DND-41 (cell line): ENCODE measurements around the gene CCNY.

Experiments
- ATAC-seq: fragments of 200-7000 bp; cut with Tn5 transposase; 3 replicates; pipeline ENCODE4 v1.9.1; 2021; ENCODE audit warnings: low read depth; ENCODE audit not compliant: insufficient read depth
- DNase-seq: peaks from one replicate; pipeline ENCODE4 v3.0.0-alpha.2; 2020
- H2AFZ ChIP-seq: 2 replicates; pipeline ENCODE4 v1.6.0; 2012; ENCODE audit warnings: low read depth, low read length
- H3K27ac ChIP-seq: 2 replicates; pipeline ENCODE4 v1.5.1; 2012; ENCODE audit warnings: low read length, inconsistent platforms
- H3K27me3 ChIP-seq: fragments of 200-600 bp; sonication (generic); 2 replicates; pipeline ENCODE4 v1.6.0; 2012; ENCODE audit warnings: low read length, mild to moderate bottlenecking, inconsistent platforms; ENCODE audit not compliant: insufficient read depth, poor library complexity
- H3K36me3 ChIP-seq: 2 replicates; pipeline ENCODE4 v1.5.1; 2012; ENCODE audit warnings: low read length, inconsistent platforms; ENCODE audit not compliant: insufficient read depth
- H3K4me1 ChIP-seq: 2 replicates; pipeline ENCODE4 v1.5.1; 2012; ENCODE audit warnings: mild to moderate bottlenecking, low read length; ENCODE audit not compliant: insufficient read depth
- H3K4me2 ChIP-seq: 2 replicates; pipeline ENCODE4 v1.6.0; 2012; ENCODE audit warnings: mild to moderate bottlenecking, moderate library complexity, low read length, inconsistent platforms; ENCODE audit not compliant: insufficient read depth
- H3K4me3 ChIP-seq, 2 experiments: fragments of 200-600 bp in 1 of 2; shearing (Covaris generic) in 1 of 2; 2 replicates each; pipeline ENCODE4 v1.5.1; 2012 to 2016; ENCODE audit warnings: inconsistent platforms in 2 of 2, low read length in 2 of 2, mild to moderate bottlenecking in 2 of 2, low read depth in 1 of 2, moderate library complexity in 1 of 2
- H3K79me2 ChIP-seq: 2 replicates; pipeline ENCODE4 v1.6.0; 2012; ENCODE audit warnings: low read length, inconsistent platforms; ENCODE audit not compliant: insufficient read depth
- H3K9ac ChIP-seq: 2 replicates; pipeline ENCODE4 v1.6.0; 2012; ENCODE audit warnings: low read depth, mild to moderate bottlenecking, inconsistent platforms, low read length, moderate library complexity
- H3K9me3 ChIP-seq: 2 replicates; pipeline ENCODE4 v1.5.1; 2012; ENCODE audit warnings: low read length, moderate library complexity, mild to moderate bottlenecking, inconsistent platforms; ENCODE audit not compliant: insufficient read depth, severe bottlenecking
- H4K20me1 ChIP-seq: 2 replicates; pipeline ENCODE4 v1.6.0; 2012; ENCODE audit warnings: low read length; ENCODE audit not compliant: insufficient read depth
- CTCF ChIP-seq: IDR thresholded peaks from 2 replicates; pipeline ENCODE4 v1.5.1; 2012; ENCODE audit warnings: borderline replicate concordance, low read length, moderate library complexity, mild to moderate bottlenecking; ENCODE audit not compliant: poor library complexity, severe bottlenecking; ENCODE audit errors: extremely low read depth
- EZH2 ChIP-seq: IDR thresholded peaks from 3 replicates; pipeline ENCODE4 v1.6.1; 2012; ENCODE audit warnings: borderline replicate concordance, low read depth, mild to moderate bottlenecking, moderate library complexity, low read length, inconsistent platforms; ENCODE audit not compliant: severe bottlenecking

Gene CCNY

GRCh38 chr10:35415505-35415904 is 79.2 kb downstream of the CCNY start:
- TF ChIP-seq EZH2 (no peak), CTCF (no peak)
- Histone ChIP-seq H2AFZ (no peak overlapping the region), H3K4me1 (0 out of 2 replicates have a peak, but pooled peaks cover 4% of the 10 kb centered on the region), H3K9me3 (no peaks in the 10 kb centered on the region), H3K9ac (no peak overlapping the region), H3K27ac (no peak overlapping the region), H3K4me3 (no peak overlapping the region), H3K36me3 (no peaks in the 10 kb centered on the region), H3K79me2 (peaks cover 88% of the 10 kb centered on the region), H3K4me2 (no peak overlapping the region), H4K20me1 (peaks cover 76% of the 10 kb centered on the region), H3K27me3 (no peaks in the 10 kb centered on the region)
- ATAC-seq (no peak), DNase-seq (no peak)

- peak; percentile 17 for TF ChIP-seq CTCF
- TF ChIP-seq EZH2 = no peak
- DNase-seq (peak; percentile 24), ATAC-seq (peak; percentile 58)
- Histone ChIP-seq H4K20me1 (peaks cover 76% of the 10 kb centered on the region), H3K4me2 (no peak overlapping the region), H3K4me3 (no peak overlapping the region), H2AFZ (no peak overlapping the region), H3K79me2 (peaks cover 88% of the 10 kb centered on the region), H3K9me3 (no peaks in the 10 kb centered on the region), H3K4me1 (0 out of 2 replicates have a peak, but pooled peaks cover 4% of the 10 kb centered on the region), H3K9ac (no peak overlapping the region), H3K27ac (no peak overlapping the region), H3K36me3 (no peaks in the 10 kb centered on the region), H3K27me3 (no peaks in the 10 kb centered on the region)
Measured at GRCh38 chr10:35416619-35417312, 80.5 kb downstream of the CCNY start.

DNA sequence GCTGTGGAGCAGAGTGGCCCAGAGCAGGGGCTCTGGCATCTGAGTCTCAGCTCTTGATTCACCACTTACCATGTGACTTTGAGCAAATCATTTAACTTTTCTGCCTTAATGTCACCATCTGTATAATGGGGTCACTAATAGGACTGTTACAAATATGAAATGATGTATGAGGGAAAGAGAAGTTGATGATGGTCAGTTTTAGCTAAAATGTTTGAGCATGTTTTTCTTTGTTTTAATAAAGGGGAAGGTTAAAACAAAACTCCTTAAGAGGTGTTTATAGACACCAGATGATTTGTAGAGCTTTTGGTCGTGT is 81.0 kb downstream of the CCNY start:
- Histone ChIP-seq H3K4me3 (no peak overlapping the region), H3K79me2 (peaks cover 87% of the 10 kb centered on the region), H3K4me1 (0 out of 2 replicates have a peak, but pooled peaks cover 4% of the 10 kb centered on the region), H3K27ac (no peak overlapping the region), H4K20me1 (peaks cover 71% of the 10 kb centered on the region), H3K4me2 (no peak overlapping the region), H3K27me3 (no peaks in the 10 kb centered on the region), H2AFZ (no peak overlapping the region), H3K9ac (no peak overlapping the region), H3K9me3 (no peaks in the 10 kb centered on the region), H3K36me3 (no peaks in the 10 kb centered on the region)
- no peak for ATAC-seq
- no peak for DNase-seq
- TF ChIP-seq CTCF = no peak
- no peak for TF ChIP-seq EZH2
